22Rv1 (cell line): ENCODE data around the gene COL4A2.

Experiments
- CTCF ChIP-seq: fragments of 450-650 bp; IDR thresholded peaks from 2 replicates; pipeline ENCODE4 v1.5.1; 2017; ENCODE audit warnings: mild to moderate bottlenecking
- ZFX ChIP-seq: fragments of 450-650 bp; IDR thresholded peaks from 2 replicates; pipeline ENCODE4 v1.6.1; 2017; ENCODE audit warnings: antibody characterized with exemption, borderline replicate concordance

GRCh38 chr13:110501188-110501587 lies 194.1 kb downstream of the COL4A2 start:
- no peak for TF ChIP-seq CTCF
- TF ChIP-seq ZFX: no peak
